RPMI7951 (cell line): ENCODE data around the gene PLAAT3. TPM values are rescaled to one million over a fixed set of nuclear protein-coding genes. Genes with fewer than 3 reads are reported as not detected.
"Not testable (repeated sequence)": the region's sequence is repeated elsewhere in the genome, so short reads cannot be mapped to it uniquely, and the experiment has no call there.

Experiments used
- DNase-seq: peaks from one replicate; pipeline ENCODE4 v3.0.0-alpha.2; 2012; ENCODE audit warnings: low read depth
- total RNA-seq: library from RNA; depleted of rRNA; stranded (reverse); fragments of >200 nt; shearing (Covaris generic); gene quantifications from 2 replicates; pipeline ENCODE4 v1.2.3, GENCODE V29; 2014

PLAAT3 gene
- total RNA-seq, 1 experiment from 2014 or later: 8.8 TPM

DNA sequence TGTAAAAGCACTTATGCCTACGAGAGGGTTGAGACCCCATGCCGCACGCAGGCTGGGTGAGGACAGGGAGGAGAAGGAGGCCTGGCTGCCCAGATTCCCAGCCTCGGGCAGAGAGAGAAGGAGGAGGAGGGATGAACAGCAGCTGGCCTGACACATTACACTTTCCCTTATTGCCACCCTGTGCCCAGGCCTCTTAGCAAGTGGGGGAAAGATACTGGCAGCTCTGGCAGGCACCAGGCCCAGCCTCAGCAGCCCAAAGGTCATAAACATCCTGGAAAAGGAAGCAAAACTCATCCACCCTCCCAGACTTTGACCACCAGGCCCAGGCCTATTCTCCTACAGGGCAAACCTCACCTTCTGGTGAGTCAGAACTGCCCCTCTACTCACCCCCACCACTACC is 4.7 kb downstream of the PLAAT3 start:
- no peak for DNase-seq

DNA sequence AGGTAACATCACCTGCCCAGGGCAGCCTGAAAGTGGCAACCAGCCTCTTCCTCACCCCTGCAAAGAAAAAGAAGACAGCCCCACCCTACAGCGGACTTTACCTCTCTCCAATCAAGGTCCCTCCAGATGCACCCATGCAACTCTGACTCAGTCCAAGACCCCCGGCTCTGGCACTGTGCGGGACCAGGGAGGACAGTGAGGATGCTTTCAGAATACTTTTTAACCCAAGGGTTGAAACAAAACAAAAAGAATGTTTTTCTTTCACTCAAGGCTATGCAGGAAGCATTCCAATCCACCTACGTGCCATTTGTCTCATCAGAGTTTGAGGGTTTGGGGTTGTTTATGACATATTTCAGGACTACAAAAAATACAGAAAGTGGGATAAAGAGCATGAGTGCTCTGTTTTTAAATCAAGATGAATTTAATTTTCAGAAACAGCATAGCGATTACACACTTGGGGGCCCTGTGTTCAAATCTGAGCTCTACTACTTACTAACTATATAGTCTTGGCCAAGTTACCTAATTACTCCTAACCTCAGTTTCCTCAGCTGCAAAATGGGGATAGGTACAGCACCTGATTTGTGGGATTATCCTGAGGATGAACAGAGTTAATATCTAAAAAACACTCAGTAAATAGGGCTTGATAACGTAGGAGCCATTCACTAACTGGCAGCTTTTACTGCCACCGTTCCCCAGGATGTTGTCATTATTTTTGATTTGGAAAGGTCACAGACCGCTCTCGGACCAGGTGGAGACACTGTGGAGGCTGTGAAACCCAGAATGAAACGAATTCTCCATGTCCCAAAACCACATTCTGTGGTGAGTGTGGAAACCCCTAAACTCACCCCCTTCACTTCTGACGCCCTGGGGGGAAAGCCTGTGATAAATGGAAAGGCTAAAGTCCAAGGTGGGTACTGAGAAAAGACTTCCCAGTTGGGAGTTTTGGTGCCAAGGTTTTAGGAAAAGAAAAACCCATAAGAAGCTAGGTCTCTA is 5.6 kb downstream of the PLAAT3 start:
- peak; percentile 17 for DNase-seq

DNA sequence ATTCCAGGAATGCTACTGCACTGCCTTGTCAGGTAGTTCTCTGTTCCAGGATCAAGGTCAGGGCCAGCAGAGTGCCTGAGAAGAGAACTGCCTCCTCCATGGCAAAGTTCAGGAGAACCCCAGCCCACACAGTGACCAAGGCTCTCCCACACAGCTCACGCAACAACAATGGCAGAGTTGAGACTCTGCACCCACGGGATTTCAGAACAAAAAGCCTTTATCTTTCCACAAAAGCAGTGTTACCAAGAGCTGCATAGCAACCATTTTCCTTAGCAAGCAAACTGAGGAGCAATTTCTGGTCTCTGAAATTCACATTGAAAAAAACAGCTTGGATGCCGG is 11.1 kb downstream of the PLAAT3 start:
- no peak for DNase-seq

DNA sequence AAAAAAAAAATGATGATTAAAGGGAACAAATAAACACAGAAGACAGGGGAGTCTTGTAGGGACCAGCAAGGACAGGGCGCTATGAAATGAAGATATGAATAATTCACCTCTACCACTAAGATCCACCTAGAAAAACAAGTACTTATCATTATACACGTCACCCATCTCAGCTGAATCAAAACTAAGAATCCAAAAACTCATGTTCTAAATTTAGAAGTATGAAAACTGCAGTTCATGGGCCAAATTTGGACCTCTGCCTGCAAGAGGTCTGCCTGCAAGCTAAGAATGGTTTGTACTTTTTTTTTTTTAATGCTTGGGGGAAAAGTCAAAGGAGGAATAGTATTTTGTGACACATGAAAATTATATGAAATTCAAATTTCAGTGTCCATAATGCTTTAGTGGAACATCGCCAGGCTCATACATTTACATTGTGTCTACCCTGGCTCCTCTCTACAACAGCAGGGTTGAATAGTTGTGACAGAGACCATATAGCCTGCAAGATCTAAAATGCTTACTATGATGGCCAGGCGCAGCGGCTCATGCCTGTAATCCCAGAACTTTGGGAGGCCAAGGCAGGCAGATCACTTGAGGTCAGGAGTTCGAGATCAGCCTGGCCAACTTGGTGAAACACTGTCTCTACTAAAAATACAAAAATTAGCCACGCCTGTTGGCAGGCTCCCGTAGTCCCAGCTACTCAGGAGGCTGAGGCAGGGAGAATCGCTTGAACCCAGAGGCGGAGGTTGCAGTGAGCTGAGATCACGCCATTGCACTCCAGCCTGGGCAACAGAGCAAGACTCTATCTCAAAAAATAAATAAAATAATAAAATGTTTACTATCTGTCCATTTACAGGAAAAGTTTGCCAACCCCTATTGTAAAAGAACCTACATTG is 11.7 kb downstream of the PLAAT3 start:
- DNase-seq: peak; percentile 14

DNA sequence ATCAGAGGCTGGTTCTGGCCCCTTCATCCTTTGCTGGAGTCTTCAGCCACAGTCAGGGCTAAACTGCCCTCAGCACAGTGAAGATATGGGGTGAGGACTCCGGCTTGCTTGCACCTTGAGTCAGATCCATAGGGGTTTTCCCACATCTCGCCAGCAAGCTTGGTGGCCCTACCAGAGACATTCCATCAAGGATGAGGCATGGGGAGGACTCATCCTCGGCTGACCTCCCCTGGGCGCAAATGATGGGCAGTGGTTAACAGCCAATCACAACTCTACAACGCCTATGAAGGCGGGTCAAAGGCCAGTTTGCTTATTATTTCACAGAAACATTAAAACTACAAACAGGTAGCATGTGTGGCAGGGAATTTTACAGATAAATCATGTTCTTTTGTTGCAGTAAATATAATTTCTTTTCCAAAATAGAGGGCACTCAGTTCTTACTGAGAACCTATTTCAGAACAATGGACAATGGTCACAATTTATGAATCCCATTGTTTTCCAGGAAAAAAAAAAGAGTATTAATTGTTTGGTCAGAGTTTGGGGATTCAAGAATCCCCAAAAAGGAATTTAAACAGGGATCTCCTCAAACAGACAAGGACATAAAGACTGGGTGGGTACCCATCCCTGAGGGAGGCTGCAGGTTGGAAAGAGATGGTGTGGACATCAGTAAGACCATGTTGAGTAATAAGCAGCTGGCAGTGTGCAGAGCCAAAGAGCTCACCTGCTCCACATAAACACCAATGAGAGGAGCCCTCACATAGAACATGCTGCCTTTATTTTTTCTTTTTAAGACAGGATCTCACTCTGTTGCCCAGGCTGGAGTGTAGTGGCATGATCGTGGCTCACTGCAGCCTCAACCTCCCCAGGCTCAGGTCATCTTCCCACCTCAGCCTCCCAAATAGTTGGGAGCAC is 14.8 kb downstream of the PLAAT3 start:
- peak; percentile 83 for DNase-seq

DNA sequence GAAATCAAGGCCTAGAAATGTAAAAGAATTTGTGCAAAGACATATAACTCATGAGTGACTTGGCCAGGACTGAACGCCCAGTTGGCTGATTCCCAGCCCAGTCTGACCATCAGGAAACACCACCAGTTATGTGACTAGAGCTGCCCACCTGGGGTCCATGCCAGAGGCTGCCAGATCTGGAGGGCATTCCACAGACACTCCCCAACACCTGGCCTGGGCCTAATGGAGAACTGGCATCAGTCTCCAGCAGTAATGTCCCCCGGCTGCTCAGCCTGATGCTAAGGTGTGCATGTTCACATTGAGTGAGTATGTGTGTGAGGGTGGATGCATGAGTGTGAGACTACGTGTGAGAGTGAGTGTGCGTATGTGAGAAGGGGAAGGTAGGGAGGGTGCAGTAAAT is 15.7 kb downstream of the PLAAT3 start:
- no peak for DNase-seq

DNA sequence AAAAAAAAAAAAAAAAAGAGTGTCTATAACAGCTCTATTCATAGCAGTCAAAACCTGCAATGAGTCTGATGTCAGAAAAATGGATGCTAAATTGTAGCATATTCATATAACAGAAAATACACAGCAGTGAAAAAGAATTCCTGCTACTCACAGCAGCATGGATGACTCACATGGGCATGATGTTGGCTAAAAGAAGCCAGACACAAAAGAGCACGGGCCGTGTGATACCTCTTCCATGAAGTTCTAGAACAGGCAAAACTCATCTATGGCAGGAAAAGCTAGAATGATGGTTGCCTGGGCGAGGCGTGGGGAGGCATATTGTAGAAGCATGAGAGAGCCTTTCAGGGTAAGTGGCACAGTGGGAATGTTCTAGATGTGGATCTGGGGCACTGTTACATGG is 18.9 kb downstream of the PLAAT3 start:
- no peak for DNase-seq

DNA sequence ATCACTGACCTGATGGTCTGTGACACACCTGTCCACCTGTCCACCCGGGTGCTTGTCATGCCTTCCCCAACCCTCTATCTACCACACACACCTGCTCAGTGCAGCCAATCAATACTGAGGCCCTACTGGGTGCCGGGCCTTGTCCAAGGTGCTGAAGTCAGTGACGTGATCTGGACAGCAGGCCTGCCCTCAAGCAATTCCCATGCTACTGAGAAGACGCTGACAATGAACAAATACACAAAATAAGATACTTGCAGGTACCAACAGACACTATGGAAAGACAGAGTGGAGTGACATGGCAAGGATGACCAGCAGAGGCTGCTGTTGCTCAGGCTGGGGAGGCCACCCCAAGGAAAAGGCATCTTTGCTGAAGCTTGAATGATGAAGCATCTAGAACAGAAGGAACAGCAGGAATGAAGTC is 21.2 kb downstream of the PLAAT3 start:
- peak; percentile 19 for DNase-seq

DNA sequence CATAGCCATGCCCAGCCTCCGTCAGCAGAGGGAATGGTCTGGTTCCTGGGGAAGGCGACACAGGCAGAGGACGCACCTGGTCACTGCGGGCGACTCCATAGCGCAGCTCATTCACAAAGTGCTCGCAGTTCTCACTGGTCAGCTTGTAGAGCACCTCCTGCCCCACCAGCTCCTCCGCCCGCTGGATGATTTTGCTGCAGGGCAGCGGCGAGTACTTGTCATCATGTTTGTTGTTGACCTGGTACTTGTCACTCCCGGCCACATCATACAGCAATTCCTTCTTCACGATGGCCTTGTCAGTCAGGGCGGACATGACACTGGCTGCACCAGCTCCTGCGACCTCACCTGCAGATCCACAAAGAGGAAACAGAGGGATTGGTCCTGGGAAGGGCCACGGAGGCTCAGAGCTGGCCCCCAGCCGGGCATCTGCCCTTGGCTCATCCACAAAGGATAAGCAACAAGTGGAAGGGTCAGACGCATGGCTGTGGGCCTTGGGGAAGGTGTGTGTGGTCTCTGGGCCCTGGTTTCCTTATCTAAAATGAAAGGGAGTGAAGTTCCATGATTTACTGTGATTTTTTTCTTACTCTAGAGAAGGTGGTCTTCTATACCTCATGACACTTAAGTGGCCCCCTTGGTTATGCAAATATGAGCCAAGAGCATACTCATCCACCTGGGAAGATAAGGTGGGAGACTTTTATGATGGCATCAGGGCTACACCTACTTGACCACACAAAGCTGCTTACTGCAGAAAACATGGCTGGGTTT is 24.0 kb downstream of the PLAAT3 start:
- DNase-seq: no peak

DNA sequence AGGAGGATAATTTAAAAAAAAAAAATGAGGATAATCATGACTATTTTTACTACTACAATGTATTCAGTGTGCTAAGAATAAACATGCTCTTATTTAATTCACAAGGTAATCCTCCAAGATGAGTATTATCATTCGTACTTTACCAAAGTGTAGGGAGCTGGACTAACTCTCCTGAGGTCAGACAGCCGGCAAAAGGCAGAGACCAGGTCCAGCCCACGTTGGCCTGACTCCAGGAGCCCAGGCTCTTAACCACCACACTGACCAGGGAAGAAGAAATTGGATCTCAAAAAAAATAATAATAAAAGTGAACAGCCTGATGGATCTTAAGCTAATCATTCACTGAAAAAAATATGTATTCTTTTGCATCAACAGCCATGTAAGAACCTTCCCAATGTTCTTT is 25.2 kb downstream of the PLAAT3 start:
- DNase-seq: no peak

DNA sequence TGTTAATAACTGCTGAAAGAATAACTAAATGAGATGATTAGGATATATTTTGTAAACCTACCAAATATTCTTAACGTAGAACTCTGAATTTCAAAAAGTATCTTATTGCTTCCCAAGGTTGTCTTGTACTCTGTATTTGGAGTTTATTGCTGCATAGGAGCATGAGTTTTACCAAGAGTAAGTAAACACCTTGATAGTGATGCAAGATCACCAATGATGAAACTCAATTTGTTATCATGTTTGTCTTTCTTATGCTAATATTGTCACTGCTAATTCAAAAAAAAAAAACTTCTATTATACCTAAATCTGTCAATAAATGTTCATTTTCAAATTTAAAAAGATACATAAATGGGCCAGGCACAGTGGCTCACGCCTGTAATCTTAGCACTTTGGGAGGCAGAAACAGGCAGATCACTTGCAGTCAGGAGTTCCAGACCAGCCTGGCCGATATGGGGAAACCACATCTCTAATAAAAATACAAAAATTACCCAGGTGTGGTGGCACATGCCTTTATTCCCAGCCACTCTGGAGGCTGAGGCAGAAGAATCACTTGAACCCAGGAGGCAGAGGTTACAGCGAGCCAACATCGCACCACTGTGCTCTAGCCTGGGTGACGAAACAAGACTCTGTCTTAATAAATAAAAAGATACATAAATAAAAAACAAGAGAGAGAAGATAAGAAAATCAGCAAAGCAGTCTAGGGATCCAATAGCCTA is 27.6 kb downstream of the PLAAT3 start:
- no peak for DNase-seq

DNA sequence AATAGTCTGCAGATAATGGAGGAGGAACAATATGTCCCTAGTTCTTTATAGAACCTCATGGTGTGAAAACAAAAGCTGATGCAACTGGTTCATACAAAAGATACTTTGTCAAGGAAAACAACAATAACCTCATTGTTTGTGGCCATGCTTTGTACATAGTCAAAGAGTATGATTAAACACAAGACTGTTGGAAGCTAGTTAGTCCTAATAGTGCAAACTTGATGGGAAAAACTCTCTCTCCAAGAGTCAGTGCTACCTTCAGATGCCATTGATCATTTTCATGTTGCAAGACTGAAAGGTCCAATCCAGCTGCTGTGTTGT is 30.9 kb downstream of the PLAAT3 start:
- DNase-seq: no peak

DNA sequence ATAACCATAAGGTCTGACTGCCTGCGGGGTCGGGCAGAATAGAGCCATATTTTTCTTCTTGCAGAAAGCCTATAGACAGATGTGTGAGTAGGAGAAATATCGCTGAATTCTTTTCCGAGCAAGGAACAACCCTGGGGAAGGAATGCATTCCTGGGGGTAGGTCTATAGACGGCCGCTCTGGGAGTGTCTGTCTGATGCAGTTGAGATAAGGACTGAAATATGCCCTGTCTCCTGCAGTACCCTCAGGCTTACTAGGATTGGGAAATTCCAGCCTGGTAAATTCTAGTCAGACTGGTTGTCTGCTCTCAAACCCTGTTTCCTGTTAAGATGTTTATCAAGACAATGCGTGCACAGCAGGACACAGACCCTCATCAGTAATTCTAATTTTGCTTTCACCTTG is 33.0 kb downstream of the PLAAT3 start:
- DNase-seq: not testable (repeated sequence)

DNA sequence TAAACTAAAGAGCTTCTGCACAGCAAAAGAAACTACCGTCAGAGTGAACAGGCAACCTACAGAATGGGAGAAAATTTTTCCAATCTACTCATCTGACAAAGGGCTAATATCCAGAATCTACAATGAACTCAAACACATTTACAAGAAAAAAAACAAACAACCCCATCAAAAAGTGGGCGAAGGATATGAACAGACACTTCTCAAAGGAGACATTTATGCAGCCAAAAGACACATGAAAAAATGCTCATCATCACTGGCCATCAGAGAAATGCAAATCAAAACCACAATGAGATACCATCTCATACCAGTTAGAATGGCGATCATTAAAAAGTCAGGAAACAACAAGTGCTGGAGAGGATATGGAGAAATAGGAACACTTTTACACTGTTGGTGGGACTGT is 35.4 kb downstream of the PLAAT3 start:
- not testable (repeated sequence) for DNase-seq

DNA sequence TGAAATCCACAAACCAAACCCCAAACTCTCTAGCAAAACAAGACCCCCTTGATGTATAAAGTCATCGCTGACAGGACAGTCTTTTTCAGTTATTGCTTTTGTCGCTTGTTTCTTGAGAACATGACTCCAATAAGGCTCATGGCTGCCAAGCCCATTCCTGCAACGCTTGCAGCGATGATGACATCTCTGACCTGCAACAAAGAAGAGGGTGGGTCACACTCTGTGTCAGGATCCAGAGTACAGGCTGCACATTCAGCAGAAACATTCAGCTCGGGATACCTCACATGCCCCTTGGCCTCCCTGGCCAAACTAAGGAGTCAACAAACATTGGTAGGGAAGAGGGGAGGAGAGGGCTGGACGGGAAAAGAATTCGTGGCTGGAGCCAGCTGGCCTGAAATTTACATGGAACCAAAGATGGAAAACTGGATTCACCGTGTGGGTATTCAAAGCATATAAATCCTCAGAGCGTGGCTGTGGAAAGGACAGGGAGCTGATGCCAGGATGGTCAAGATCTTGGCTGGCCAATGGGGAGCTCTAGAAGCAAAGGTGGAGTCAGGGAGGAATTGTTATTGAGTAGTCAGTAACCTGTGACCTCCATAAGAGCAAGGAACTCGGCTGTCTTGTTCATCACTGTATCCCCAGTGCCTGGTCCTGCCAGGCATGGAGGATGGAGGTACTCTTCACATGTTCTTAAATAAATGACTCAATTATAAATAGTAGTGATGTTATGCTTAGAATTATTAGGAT is 39.2 kb downstream of the PLAAT3 start:
- DNase-seq: no peak

DNA sequence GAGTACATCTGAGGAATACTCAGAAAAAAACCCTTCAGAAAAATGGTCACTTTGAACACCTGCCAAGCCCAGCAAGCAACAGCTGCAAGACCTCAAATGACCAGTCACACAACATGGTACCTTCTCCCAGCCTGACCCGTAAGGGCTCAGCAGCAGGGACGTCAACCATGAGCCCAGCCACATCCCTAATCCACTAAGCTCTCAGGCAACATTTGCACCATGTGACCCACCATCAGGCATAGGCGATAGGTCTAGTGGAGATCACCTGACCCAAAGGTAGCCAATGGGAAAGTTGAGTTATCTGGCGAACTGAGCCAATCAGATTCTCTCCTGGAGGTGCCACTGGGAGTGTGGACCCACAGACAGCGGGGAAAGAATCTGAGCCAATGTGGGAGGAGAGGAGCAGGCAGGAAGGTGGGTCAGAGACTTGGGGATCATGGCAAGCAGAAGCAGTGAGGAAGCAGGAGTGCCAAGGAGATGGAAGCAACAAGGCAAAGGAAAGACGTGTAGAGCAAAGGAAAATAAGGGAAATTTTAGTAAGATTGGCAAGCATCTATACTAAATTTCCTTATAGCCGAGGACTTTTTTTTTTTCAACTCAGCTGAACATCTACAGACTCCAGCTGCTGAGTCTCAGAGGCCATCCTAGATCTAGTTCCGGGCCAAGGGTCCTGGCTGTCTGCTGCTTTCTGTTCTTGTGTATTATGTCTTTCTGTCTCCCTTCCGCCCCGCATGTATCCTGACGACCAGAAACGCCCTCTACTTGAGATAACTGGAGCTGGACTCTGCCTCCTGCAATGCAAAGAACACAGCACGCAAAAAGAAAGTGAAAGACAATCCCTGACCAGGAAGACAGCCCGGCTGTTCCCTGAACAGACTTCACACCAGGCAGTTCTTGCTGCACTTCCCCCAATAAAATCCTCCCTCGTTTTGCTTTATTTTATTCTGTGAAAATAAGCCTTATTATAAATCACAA is 40.1 kb downstream of the PLAAT3 start:
- peak; percentile 80 for DNase-seq

DNA sequence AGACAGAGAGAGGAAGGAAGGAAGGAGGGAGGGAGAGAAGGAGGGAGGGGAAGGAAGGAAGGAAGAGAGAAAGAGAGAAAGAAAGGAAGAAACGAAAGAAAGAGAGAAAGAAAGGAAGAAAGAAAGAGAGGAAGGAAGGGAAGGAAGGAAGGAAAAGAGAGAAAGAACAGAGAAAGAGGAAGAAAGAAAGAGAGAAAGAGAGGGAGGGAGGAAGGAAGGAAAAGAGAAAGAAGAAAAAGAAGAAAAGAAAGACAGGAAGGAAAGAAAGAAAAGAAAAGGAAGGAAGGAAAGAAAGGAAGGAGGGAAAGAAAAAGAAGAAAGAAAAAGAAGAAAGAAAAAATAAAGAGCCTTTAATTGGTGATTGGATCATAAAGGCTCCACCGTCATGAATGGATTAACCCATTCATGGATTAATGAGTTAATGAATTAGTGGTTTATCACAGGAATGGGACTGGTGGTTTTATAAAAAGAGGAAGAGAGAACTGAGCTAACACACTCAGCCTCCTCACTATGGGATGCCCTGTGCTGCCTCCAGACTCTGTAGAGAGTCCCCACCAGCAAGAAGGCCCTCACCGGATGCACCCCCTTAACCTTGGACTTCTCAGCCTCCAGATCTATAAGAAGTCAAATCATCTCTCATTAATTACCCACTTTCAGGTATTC is 42.1 kb downstream of the PLAAT3 start:
- DNase-seq: no peak

DNA sequence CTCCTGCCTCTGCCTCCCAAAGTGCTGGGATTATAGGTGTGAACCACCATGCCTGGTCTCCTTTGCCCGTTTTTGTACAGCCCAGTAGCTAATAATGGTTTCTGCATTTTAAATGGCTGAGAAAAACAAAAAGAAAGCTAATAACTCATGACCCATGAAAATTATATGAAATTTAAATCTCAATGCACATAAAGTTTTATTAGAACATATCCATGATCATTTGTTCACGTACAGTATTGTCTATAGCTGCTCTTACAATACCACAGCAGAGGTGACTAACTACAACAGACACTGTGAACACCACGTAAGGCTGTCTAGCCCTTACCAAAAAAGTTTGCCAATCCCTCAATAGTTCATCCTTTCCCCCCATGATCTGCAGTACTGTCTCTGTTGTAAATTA is 44.7 kb downstream of the PLAAT3 start:
- no peak for DNase-seq
